Raji (cell line): ENCODE results near the gene PKN3.

Source experiments
- POLR2A ChIP-seq: IDR thresholded peaks from 2 replicates; pipeline ENCODE4 v1.6.1; 2011; ENCODE audit warnings: low read depth, low read length, control low read depth; ENCODE audit not compliant: insufficient read depth

PKN3 gene

DNA sequence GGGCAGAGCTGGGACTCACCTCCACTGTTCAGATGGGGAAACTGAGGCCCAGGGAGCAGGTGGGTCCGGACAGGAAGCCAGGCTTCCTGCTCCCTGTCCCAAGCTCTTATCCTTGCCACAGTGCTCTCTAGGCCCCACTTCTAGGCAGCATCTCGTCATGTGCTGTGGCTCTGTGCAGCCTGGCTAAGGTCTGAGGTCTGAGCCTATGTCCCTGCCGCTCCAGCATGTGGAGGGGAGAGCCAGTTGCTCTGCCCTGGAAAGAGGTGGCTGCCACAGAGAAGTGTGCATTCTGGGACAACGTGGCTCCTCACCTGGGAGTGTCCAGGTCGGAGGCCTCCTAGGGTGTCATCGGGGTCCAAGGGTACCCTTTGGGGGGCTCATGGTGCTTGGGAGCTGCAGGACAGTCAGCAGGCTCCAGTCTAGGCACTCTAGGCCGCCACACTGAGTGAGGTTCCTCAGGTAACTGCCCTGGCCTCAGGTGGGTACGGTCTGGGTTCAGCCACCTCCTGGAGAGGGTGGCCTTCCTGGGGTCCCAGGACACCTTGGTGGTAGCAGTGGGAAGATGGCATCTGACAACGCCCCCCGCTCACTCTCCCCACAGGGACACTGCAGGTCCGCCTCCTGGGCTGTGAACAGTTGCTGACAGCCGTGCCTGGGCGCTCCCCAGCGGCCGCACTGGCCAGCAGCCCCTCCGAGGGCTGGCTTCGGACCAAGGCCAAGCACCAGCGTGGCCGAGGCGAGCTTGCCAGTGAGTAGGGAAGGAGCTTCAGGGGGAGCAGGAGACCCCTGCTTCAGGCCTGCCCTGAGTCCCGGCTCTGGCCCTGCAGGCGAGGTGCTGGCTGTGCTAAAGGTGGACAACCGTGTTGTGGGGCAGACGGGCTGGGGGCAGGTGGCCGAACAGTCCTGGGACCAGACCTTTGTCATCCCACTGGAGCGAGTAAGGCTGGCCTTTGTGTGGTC, 10.4 kb downstream of the PKN3 start:
- no peak for TF ChIP-seq POLR2A

DNA sequence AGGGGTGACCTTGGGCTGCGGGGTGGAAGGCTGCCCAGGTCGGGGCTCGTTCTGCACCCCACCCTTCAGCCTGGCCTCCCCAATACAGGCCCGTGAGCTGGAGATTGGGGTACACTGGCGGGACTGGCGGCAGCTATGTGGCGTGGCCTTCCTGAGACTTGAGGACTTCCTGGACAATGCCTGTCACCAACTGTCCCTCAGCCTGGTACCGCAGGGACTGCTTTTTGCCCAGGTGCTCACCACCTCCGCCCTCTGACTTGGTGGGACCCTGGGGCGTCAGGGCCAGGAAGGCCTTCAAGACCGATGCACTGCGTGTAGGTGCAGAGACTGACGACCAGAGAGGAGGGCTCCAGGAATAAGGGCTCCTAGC, 11.1 kb downstream of the PKN3 start:
- TF ChIP-seq POLR2A = no peak

DNA sequence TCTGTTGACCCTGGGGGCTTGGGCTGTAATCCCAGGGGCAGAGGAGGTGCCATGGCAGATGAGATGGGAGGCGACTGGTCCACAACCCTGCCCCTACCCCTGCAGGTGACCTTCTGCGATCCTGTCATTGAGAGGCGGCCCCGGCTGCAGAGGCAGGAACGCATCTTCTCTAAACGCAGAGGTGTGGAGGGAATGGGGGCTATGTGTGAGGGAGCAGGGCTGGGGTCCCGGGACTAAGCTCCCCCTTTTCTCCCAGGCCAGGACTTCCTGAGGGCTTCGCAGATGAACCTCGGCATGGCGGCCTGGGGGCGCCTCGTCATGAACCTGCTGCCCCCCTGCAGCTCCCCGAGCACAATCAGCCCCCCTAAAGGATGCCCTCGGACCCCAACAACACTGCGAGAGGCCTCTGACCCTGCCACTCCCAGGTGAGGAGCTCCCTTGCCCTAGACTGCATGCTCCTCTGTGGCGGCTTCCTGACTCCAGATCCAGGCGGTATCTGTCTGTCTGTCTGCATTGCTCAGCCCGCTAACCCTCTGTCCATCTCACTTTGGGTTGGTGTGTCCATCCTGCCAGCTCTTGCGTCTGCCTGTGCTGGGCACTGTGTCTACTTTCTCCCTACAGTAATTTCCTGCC, 11.8 kb downstream of the PKN3 start:
- TF ChIP-seq POLR2A = no peak

DNA sequence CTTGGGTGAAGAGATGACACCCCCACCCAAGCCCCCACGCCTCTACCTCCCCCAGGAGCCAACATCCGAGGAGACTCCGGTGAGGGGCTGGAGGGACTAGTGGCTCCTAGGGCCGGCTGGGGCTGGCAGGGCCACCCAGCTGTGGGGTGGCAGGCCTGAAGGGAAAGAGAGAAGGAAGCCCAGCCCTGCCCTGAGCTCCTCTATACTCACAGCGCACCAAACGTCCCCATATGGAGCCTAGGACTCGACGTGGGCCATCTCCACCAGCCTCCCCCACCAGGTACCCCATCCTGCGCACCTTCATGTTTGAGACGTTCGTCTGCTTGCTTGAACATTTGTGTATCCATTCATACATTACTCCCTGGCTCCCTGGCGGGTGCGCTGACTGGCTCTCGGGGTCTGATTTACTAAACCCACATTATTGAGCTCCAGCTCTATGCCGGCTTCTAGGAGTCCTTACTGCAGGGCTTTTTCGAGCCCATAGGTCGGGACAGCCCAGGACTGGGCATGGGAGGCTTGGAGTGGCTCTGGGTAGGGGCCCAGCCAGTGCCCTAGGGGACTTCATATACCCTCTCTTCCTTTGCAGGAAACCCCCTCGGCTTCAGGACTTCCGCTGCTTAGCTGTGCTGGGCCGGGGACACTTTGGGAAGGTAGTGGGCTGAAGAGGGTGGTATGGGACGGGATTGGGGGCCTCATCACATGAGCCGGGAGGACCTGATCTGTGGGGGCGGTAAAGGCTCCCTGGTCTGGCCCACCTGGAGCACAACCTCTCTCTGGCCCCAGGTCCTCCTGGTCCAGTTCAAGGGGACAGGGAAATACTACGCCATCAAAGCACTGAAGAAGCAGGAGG, 12.5 kb downstream of the PKN3 start:
- TF ChIP-seq POLR2A = no peak

DNA sequence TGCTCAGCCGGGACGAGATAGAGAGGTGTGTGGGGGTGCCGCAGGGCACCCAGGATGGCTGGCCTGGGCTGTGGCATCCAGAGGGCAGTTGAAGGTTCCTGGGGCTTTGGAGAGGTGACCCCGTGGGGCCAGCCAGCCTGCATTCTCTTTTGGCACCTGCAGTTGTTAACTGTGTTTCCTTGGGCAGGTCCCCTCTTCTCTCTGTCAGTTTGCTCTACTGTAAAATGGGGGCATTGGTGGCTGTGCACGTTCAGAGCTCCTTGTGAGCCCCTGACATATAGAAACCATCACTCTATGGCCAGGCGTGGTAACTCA, 13.1 kb downstream of the PKN3 start:
- TF ChIP-seq POLR2A = no peak

DNA sequence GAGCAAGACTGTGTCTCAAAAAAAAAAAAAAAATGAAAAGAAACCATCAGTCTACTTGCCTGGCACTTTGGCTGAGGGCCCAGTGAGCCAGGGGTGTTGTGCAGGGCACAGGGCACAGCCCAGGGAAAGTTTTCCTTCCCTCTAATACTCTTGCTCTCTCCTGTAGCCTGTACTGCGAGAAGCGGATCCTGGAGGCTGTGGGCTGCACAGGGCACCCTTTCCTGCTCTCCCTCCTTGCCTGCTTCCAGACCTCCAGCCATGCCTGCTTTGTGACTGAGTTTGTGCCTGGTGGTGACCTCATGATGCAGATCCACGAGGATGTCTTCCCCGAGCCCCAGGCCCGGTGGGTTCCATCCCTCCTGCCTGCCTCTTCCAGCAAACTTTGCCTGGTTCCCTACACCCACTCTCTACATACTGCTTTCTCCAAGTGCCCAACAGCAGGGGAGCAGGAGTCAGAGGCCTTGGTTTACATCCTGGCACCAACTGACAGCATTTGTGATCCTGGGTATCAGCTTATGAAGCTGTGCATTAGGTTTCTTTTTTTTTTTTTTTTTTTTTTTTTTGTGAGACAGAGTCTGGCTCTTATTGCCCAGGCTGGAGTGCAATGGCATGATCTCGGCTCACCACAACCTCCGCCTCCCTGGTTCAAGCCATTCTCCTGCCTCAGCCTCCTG, 14.4 kb downstream of the PKN3 start:
- TF ChIP-seq POLR2A = no peak

DNA sequence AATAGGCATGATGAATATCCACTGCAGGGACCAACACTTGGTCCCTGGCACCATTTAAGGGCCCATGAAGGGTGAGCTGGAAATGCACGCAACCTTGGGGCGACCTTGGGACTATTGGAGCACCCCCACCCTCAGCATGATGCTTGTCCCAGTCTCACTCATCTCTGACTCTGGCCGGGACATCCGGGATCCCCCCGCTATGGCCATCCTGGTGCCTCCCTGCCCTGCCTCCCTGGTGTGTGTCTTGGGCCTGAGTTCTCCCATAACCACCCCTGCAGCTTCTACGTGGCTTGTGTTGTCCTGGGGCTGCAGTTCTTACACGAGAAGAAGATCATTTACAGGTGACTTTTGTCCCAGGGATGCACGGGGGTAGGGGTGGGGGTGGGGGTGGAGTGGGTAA, 15.7 kb downstream of the PKN3 start:
- TF ChIP-seq POLR2A = no peak

DNA sequence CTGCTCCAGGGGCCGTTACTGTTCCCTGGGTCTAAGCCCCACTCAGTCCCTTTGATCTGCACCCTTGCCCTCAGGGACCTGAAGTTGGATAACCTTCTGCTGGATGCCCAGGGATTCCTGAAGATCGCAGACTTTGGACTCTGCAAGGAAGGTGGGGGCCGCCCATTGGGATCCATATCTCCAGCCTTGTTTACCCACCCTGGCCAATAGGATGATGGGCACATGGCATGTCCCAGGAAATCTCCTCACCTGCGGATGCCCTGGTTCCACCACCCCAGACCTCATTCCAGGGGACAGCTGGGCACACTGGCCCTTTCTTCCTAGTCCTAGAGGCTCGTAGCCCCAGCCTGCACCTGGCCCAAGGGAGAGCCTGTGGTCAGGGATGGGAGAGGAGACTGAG, 16.2 kb downstream of the PKN3 start:
- no peak for TF ChIP-seq POLR2A

DNA sequence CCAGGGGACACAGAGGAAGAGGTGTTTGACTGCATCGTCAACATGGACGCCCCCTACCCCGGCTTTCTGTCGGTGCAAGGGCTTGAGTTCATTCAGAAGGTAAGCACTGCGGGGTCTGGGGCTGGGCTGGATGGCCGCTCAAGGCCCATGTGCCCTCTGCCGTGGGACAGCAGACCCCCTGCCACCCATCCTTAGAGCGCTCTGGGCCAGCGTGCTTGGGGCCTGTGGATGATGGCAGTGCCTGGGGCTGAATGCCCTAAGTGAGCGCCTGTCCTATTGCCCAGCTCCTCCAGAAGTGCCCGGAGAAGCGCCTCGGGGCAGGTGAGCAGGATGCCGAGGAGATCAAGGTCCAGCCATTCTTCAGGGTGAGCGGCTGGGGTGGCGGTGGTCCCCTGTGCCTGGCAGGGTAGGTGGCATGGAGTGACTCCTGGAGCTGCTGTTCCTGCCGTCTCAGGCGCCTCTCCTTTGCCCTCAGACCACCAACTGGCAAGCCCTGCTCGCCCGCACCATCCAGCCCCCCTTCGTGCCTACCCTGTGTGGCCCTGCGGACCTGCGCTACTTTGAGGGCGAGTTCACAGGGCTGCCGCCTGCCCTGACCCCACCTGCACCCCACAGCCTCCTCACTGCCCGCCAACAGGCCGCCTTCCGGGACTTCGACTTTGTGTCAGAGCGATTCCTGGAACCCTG, 17.8 kb downstream of the PKN3 start:
- TF ChIP-seq POLR2A = no peak

DNA sequence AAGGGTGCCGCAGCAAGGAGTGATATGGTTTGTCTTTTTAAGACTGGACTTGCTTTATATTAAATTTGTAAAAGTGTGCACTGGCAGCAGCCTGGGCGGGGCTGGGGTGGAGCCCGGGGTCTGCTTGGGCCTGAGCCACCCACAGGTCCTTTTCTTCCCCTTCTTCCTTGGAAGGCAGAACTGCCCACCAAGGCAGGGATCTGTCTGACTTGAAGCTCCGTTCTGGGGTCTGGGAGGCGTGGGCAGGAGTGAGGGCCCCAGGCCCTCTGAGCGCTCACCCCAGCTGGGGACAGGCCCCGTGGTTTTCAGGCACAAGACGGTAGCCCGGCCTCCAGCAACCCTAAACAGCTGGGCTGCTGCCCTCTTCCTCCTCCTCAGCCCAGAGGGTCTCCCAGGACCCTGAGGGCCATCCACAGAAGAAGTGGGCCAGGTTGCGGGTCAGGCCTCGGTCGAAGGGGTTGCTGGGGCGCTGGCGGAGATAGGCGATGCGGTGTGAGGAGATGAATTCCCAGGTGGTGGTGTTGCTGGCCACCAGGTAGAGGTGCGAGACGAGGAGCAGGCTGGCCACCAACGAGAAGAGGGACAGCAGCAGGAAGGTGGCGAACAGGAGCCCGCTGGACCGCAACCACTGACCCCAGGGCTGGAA, 18.7 kb downstream of the PKN3 start:
- TF ChIP-seq POLR2A = no peak

DNA sequence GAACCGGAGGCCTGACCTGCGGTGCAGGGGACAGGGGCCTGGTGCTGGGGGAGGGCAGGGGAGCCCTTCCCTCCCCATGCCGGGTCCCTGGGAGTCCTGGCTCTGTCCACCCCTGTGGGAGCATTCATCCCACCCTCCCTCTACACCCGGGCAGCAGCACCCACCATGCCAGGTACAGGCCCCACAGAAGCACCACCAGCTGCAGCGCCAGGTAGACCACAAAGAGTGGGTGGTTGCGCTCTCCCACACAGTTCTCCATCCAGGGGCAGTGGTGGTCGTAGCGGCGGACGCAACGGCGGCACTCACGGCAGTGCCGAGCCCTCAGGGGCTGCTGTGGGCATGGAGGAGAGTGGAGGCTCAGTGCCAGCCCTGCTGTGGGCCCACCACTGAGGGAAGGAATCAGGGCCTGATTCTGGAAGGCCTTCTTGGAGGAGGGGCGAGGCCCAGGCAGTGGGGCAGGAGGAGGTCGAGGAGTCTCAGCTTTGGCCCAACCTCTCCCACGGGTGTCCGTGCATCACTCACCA, 19.2 kb downstream of the PKN3 start:
- TF ChIP-seq POLR2A = no peak

DNA sequence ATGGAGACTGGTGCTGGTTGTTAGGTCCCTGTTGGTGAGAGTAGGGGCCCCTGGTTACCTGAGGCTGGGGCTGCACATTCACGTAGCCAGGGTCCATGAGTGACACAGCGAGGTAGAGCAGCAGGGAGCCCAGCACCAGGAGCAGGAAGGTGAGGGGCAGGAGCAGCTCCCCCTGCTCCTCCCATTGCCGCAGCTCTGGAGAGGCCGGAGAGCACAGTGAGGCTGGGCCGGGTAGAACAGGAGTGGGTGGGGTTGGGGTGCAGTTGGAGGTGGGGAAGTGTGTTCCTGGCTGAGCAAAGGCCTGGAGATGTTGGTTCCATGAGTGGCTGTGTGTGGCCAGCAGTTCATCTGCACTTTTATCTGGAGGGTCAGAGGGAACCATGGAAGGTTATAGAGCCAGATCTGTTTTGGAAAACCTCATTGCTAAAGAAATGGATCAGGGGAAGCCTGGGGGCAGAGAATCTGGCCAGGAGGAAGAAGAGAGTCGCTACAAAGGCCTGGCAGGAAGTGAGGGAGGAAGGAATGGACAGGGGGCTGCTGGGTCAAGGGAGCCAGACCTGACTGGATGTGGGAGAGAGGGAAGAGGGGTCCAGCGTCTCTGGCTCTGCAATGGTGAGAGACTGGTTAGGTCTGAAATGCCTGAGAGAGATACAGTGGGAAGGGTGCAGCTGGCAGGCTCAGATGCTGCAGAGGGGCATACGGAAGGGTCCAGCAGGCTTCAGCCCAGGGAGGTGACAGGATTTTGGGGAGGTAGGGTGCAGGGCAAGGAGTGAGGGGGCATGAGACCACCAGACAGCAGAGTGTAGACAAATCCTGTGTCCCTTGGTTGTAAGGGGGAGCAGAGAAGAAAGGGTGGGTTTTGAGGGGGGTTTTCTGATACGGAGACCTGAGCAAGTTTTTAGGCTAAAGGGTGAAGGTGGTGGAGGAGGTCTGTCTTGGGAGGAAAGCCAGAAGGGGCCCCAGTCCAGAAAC, 20.4 kb downstream of the PKN3 start:
- no peak for TF ChIP-seq POLR2A

DNA sequence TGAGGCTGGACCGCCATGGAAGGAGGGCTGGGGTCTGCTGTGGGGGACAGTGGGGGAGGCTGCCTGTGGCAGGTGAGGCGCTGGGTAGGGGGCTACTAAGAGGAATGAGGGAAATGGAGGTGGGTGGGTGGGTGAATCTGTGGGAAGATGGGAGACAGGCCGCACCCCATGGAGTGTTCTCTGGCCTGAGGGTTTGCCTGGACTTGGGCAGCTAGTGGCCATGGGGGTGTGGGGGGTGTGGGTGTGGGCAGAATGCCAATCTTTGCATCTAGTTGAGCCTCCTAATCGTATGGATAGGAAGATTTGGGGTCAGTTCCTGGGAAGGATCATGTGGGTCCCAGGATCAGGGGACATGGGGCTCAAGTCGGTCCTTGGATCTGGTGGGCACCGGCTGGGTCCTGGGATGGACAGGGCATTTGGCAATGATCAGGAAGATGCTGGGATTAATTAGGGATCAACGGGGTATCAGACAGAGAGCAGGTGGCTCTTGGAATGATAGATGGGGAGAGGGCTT, 21.1 kb downstream of the PKN3 start:
- TF ChIP-seq POLR2A = no peak
